ENCODE results near the gene NUP133.
A peak's percentile ranks its signal among the peaks of the same experiment; 100 is the strongest.
"Not testable (repeated sequence)": the region's sequence is repeated elsewhere in the genome, so short reads cannot be mapped to it uniquely, and the experiment has no call there.

Gene NUP133

DNA sequence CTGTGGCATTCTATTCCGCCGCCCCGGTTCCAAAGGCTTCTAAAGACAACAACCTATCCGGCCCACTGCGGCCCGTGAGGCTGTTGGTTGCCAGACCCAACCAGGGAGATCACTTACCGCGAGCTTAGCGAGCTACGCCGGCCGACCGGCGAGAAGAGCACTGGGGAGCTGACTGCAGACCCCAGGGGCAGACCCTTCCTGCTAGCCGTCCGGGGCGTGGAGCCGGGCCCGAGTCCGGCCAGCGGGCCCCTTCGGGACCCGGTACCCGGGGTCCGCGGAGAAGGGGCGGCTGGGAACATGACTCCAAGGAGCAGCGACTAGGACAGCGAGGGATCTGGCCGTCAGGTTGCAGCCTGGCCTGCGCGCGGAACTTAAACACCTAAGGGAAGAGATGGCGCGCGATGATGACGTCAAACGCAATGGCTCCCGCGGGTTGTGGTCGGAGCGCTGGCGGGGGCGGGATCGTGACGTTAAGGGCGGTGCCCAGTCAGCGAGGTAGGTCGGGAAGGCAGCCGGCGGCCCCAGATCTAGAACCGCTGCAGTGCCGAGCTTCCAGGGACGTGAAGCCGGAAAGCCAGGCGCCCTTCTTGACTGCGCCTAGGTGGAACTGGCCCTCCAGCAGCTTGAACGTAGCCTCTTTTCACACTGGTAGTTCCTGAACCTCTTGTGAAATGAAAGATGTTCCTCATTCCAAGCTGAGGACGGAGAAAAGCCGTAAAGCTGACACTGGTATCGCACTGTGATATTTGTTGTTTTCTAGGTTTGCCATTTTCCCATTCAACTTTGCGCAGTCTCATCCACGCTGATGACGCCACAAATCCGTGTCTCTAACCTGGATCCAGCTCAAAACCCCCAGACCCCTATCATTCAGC is at the start of gene NUP133:
Gene NUP133, minus strand, starts transcription at position 391 of the 872 bp plus-strand sequence. Its CDS starts 92 bp downstream, at position 299.
- peak; percentile 70 to 97 (median 92) for DNase-seq

DNA sequence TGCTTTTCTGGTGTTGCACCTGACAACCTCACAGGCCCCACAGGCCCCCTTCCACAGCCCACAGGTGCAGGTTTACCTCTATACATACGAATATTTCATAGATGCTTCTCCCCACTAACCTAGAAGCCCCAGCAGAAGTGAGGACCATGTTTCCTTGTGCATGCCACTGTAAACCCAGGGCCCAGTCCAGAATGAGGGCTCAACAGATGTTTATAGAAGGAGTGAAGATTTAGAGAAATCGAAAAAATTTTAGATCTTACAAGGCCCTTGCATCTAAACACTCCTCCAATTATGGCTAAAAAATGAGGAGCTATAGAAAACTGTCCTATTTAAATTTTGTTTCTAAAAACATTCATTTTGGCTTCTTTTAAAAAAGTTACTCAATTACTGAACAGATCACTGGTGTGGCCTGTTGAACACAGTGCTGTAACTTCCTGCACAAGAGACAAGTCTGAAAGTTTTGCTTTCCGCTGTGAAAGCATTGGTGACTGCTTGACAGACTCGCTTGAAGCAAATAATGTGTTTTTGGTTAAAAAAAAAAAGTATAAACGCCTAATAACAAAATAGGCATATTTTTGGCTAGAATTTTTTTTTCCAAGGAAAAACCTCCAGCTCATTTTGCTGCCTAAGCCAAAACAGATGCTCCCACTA is 49.2 kb upstream of the NUP133 start:
- DNase-seq = no peak

- DNase-seq = no peak
Measured at GRCh38 chr1:229554886-229555621, 46.9 kb upstream of the NUP133 start.

DNA sequence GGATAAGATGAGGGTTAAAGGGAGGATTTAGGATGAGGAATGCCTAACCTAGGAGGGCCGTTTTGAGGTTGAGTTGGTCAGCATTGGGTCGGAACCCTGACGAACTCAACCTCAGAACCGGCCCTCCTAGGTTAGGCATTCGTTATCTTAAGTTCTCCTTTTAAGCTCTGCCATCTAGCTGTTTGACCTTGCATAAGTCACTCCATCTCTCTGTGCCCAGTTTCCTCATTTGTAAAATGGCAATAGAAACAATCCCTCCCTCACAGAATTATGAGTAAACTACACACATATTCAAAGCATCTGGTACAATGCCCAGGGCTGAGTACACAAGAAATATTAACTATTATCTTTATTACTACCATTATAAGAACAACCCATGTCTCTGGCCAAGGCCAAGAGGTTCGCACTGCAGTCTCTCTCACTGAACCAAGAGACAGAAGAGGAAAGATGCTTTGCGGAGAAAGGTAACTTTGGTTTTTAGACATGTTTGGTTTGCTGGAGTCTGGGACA is 45.5 kb upstream of the NUP133 start:
- no peak for DNase-seq

DNA sequence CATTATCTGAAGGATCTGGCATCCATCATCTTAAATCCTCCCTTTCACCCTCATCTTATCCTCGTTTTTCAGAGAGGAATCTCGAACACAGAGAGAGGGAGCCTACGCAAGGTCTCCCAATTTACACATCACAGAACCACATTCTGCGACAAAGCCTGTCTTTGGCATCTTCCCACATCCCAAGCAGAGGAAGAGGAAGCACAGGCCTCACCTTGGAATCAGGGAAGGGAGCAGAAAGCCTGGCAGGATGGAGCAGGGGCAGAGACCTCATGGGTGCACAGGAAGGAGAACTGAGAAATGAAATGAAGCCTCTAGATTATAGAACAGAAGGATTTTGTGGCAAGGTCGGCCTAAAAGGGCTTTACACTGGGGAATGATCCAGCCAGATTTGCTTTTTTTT is 44.6 kb upstream of the NUP133 start:
- no peak for DNase-seq

DNA sequence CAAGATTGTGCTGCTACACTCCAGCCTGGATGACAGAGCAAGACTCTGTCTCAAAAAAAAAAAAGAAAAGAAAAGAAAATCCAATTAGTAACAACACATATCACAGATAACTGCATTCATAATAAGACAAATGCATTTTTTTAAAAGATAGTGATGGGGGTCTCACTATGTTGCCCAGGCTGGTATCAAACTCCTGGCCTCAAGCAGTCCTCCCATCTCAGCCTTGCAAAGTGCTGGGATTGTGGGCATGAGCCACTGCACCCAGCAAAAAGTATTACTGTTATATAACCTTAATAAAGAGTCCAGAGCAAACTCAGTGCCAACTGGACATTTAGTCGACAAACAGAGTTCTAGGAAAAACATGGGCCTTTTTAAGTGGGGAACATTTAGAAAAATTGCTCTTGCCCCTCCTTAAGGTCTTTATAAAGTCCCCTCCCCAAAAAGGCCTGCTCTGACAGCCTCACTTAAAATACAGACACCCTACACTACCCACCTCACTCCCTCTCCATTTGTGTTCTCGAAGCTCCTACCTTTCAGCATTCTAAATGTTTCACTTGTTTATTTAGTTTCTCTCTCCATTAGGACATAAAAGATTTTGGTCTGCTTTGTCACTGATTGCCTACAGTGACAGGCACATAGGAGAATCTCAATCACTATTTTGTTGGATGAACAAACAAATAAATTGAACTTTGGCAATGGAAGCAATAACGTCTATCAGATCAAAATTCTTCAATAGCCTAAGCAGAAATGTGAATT is 42.8 kb upstream of the NUP133 start:
- no peak for DNase-seq

- no peak for DNase-seq
Measured at GRCh38 chr1:229547542-229547941, 39.4 kb upstream of the NUP133 start.

DNA sequence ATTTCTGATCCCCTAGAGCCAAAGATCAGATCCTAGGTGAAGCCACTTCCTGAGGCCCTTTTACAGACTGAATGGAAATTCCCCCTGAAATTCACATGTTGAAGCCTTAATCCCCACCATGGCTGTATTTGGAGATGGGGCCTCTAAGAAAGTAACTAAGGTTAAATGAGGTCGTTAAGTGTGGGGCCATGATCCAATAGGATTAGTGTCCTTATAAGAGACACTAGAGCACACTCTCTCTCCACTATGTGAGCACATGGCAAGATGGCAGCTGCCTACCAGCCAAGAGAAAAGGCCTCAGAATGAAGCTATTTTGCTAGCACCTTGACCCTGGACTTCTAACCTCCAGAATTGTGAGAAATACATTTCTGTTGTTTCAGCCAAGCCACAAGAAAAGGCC is 36.4 kb upstream of the NUP133 start:
- DNase-seq = no peak

GRCh38 chr1:229539863-229540506 is 31.8 kb upstream of the NUP133 start:
- DNase-seq = no peak

DNA sequence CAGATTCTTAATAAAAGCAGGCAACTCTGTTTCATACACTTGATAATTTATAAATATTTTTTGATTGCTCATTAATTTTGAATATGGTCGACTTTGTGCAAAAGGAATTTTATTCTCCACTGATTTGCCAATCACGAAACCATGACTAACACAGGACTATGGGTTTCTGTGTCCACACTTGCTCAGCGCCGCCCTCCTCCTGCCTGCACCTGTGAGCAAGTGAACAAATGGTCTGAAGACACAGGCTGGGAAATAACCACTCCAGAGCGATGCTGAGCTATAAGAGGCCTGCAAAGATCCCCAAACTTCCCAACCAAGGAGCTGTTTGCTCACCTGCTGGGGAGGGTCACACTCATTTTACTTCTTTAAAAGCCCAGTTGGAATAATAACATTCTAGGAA is 30.8 kb upstream of the NUP133 start:
- DNase-seq = no peak

DNA sequence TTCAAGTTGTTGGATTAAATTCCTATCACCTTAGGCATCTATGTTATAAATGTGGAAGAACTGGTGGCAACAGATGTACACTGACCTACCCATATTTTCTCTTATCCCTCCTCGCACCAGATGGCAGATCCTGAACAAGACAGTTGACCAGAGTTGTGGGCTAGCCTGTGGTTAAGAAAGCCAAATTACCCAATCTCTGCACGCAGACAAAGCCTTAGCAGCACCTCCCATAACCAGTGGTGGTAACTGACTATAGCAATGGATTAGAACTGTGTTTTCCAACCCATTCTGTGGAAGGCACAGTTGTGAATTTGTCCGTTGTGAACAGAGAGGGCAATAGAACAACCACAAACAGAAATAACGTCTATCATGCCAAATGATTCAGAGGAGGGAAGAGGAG is 29.8 kb upstream of the NUP133 start:
- DNase-seq = no peak

- no peak for DNase-seq
Measured at GRCh38 chr1:229536982-229537381, 28.8 kb upstream of the NUP133 start.

DNA sequence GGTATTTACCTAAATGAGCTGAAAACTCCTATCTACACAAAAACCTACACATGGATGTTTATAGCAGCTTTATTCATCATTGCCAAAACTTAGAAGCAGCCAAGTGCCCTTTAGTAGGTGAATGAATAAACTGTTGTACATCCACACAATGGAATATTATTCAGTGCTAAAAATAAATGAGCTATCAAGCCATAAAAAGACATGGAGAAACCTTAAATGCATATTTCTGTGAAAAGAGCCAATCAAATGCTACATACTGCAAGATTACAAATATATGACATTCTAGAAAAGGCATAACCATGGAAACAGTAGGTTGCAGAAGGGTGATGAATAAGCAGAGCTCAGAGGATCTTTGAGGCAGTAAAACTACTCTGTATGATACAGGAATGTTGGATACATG is 27.1 kb upstream of the NUP133 start:
- no peak for DNase-seq

- no peak for DNase-seq
Measured at GRCh38 chr1:229531326-229531725, 23.2 kb upstream of the NUP133 start.

DNA sequence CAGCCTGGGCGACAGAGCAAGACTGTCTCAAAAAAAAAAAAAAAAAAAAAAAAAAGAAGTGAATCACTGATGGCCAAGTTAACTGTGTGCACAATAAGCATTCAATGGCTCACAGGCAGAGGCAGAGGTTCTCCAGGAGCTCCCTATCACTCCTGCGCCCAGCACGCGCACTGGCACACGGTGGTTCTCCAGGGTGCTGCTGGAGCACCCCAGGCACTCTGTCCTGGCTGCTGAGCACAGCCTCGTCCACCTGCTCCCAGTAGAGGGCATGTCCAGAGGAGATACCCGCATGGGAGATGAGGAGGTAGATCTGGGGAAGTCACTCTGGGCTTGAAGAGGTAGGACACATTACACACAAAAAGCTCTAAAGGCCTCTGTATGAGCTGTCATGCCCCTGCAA is 21.5 kb upstream of the NUP133 start:
- DNase-seq = no peak

DNA sequence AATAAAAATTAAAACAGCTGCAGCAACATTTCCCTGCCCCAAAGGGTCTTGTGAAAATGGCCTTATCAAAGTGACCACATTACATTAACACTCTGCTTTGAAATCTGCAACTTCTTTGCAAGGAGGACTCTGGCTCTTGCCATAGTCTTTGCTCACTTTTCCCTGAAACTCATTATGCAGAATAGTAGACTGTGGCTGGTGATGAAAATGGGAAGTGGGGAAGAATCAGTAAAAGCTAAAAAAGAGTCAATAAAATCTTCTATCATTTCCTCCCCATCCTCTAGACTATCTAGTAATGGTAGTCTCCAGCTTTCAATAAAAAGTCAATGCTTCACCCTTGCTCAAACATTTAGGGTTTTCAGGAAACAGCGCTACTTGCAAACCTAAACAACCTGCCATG is 18.6 kb upstream of the NUP133 start:
- DNase-seq = no peak

DNA sequence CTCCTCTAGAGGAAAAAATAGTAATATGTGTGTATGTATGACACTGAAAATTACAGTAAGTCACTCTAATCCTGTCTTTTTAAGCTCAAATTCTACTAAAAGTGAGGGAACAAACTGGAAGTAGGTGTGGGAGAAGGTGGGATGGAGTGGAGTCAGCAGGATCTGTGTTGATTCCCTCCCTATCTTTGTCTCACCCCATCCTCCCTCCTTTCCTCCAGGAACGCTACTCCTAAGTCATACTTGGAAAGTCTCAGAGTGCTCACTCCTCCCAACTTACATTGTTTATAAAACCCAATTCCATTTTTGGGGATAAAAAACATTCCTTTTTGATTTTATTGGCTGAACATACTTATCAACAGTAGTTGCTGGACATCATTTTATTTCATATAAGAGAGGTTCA is 14.9 kb upstream of the NUP133 start:
- no peak for DNase-seq

DNA sequence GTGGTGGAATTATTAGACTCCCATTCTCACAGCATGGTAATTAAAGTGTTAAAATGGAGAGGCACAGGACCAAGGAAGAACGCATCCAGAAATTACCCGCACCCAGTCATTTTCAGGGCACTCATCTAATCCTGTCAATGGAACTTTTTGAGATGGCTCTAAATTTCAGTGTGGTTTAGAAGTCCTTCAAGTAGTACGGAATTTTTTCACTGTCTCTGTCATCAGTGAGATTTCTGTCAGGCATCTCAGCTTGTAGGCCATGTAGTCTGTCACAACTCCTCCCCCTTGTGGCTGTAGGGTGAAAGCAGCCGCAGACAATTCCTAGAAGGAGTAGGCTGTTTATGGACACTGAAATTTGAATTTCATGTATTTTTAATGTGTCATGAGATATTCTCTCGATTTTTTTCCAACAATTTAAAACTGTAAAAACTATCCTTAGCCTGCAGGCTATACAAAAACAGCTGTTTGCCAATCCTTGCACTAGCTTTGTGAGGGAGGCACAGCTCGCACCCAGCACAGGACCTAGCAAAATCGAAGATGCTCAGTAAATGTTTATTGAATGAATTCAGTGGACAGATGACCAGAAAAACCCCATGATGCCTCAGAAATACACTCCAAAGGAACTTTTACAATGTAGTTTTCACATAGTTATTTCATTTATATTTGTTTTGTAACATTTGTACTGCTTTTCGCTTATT is 6.6 kb upstream of the NUP133 start:
- peak in 10 of 14 donors; percentile 2 to 50 (median 18) for DNase-seq

DNA sequence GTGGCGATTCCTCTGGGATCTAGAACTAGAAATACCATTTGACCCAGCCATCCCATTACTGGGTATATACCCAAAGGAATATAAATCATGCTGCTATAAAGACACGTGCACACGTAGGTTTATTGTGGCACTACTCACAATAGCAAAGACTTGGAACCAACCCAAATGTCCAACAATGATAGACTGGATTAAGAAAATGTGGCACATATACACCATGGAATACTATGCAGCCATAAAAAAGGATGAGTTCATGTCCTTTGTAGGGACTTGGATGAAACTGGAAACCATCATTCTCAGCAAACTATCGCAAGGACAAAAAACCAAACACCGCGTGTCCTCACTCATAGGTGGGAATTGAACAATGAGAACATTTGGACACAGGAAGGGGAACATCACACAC is 3.5 kb upstream of the NUP133 start:
- DNase-seq = not testable (repeated sequence)

DNA sequence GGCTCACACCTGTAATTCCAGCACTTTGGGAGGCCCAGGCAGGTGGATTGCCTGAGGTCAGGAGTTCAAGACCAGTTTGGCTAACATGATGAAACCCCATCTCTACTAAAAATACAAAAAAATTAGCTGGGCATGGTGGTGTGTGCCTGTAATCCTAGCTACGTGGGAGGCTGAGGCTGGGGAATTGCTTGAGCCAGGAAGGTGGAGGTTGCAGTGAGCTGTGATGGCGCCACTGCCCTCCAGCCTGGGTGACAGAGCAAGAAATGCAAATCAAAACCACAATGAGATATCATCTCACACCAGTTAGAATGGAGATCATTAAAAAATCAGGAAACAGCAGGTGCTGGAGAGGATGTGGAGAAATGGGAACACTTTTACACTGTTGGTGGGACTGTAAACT is 3.1 kb upstream of the NUP133 start:
- DNase-seq = not testable (repeated sequence)

- DNase-seq = no peak
Measured at GRCh38 chr1:229509576-229509975, 1.4 kb upstream of the NUP133 start.

Data from C1 segment of cervical spinal cord (tissue), 14 donors.